Measurements from ENCODE around the gene TMC1.
A peak's percentile ranks its signal among the peaks of the same experiment; 100 is the strongest.

Gene TMC1

GRCh38 chr9:72675586-72675985 is 154.2 kb downstream of the TMC1 start:
- TF ChIP-seq, protein P1, sequence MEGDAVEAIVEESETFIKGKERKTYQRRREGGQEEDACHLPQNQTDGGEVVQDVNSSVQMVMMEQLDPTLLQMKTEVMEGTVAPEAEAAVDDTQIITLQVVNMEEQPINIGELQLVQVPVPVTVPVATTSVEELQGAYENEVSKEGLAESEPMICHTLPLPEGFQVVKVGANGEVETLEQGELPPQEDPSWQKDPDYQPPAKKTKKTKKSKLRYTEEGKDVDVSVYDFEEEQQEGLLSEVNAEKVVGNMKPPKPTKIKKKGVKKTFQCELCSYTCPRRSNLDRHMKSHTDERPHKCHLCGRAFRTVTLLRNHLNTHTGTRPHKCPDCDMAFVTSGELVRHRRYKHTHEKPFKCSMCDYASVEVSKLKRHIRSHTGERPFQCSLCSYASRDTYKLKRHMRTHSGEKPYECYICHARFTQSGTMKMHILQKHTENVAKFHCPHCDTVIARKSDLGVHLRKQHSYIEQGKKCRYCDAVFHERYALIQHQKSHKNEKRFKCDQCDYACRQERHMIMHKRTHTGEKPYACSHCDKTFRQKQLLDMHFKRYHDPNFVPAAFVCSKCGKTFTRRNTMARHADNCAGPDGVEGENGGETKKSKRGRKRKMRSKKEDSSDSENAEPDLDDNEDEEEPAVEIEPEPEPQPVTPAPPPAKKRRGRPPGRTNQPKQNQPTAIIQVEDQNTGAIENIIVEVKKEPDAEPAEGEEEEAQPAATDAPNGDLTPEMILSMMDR (conservative IDR thresholded peaks at IDR 0.05; ENCODE audit: low read length), result no peak
- no peak overlapping the region for H3K4me3 ChIP-seq (ENCODE audit: low read length)
- peak; percentile 76 for DNase-seq (ENCODE audit: low read depth)

GRCh38 chr9:72680593-72681282 is 159.3 kb downstream of the TMC1 start:
- H3K4me3 ChIP-seq (ENCODE audit: low read length), result no peak overlapping the region
- DNase-seq (ENCODE audit: low read depth), result no peak
- TF ChIP-seq, protein P1 (conservative IDR thresholded peaks at IDR 0.05; ENCODE audit: low read length), result no peak

GRCh38 chr9:72681283-72681630 is 159.8 kb downstream of the TMC1 start:
- DNase-seq (ENCODE audit: low read depth), result no peak
- TF ChIP-seq, protein P1 (conservative IDR thresholded peaks at IDR 0.05; ENCODE audit: low read length), result no peak
- no peak overlapping the region for H3K4me3 ChIP-seq (ENCODE audit: low read length)

GRCh38 chr9:72684615-72685014 is 163.2 kb downstream of the TMC1 start:
- TF ChIP-seq, protein P1 (conservative IDR thresholded peaks at IDR 0.05; ENCODE audit: low read length), result no peak
- DNase-seq (ENCODE audit: low read depth), result no peak
- H3K4me3 ChIP-seq (ENCODE audit: low read length), result no peak overlapping the region

- no peak overlapping the region for H3K4me3 ChIP-seq (ENCODE audit: low read length)
- TF ChIP-seq, protein P1 (conservative IDR thresholded peaks at IDR 0.05; ENCODE audit: low read length), result no peak
- DNase-seq (ENCODE audit: low read depth), result no peak
Measured at GRCh38 chr9:72685911-72686310, 164.5 kb downstream of the TMC1 start.

GRCh38 chr9:72687331-72687730 is 165.9 kb downstream of the TMC1 start:
- DNase-seq (ENCODE audit: low read depth), result no peak
- H3K4me3 ChIP-seq (ENCODE audit: low read length), result no peak overlapping the region
- TF ChIP-seq, protein P1 (conservative IDR thresholded peaks at IDR 0.05; ENCODE audit: low read length), result no peak

DNA sequence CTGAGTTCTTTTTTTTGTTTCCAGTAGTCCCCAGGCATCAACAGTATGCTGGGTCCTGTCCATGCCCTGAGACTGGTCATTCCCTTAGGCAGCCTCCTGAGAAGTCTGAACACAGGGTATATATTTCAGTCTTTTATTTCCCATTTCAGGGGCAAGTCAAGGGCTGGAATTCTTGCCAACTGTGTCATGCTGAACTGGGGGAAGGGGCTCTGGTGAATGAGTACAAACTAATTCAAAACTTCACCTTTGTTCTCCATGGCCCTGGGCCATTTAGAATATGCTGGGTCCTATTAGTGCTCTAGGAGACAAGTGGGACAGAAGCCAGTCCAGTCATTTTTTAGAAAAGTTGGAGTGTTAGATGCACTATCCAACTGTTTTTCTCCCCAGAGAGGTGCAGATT is 170.3 kb downstream of the TMC1 start:
- no peak for DNase-seq (ENCODE audit: low read depth)
- no peak overlapping the region for H3K4me3 ChIP-seq (ENCODE audit: low read length)
- TF ChIP-seq, protein P1 (conservative IDR thresholded peaks at IDR 0.05; ENCODE audit: low read length), result no peak
